GM12878 (cell line): ENCODE measurements around the gene TERF2IP. TPM values are rescaled to one million over a fixed set of nuclear protein-coding genes. Genes with fewer than 3 reads are reported as not detected.

Experiments used
- ATF3 ChIP-seq: IDR thresholded peaks from 2 replicates; pipeline ENCODE4 v1.6.1; 2011; ENCODE audit warnings: low read depth, mild to moderate bottlenecking, low read length, moderate library complexity, borderline replicate concordance; ENCODE audit errors: extremely low read depth
- ATF7 ChIP-seq: fragments of 450-650 bp; IDR thresholded peaks from 2 replicates; pipeline ENCODE4 v1.6.1; 2016; ENCODE audit warnings: low read depth, mild to moderate bottlenecking
- BHLHE40 ChIP-seq, 2 experiments: fragments of 450-650 bp in 1 of 2; IDR thresholded peaks; 2 replicates each; pipeline ENCODE4 v1.6.1; 2011 to 2017; ENCODE audit warnings: low read depth in 2 of 2, borderline replicate concordance in 1 of 2, improper control_type of control experiment in 1 of 2, low read length in 1 of 2, mild to moderate bottlenecking in 1 of 2
- CBX3 ChIP-seq: fragments of 200-600 bp; sonication (generic); IDR thresholded peaks from 2 replicates; pipeline ENCODE4 v1.6.1; 2016; ENCODE audit warnings: low read depth, borderline replicate concordance
- CBX5 ChIP-seq: sonication (generic); IDR thresholded peaks from 2 replicates; pipeline ENCODE4 v1.6.1; 2016; ENCODE audit warnings: low read depth, moderate library complexity, mild to moderate bottlenecking, inconsistent platforms
- CEBPB ChIP-seq, 2 experiments: fragments of 150-350 bp in 1 of 2; IDR thresholded peaks; 2 replicates each; pipeline ENCODE4 v1.6.1; 2012 to 2014; ENCODE audit warnings: low read depth in 2 of 2, low read length in 2 of 2, borderline replicate concordance in 1 of 2, inconsistent platforms in 1 of 2
- CHD2 ChIP-seq: IDR thresholded peaks from 2 replicates; pipeline ENCODE4 v1.6.1; 2011; ENCODE audit warnings: low read depth, low read length, improper control_type of control experiment, borderline replicate concordance
- ESRRA ChIP-seq: IDR thresholded peaks from 2 replicates; pipeline ENCODE4 v1.6.1; 2012; ENCODE audit warnings: mild to moderate bottlenecking, low read length, improper control_type of control experiment
- FOS ChIP-seq: IDR thresholded peaks from 3 replicates; pipeline ENCODE4 v1.6.1; 2011; ENCODE audit warnings: borderline replicate concordance; ENCODE audit not compliant: insufficient read length; ENCODE audit errors: extremely low read depth
- FOXK2 ChIP-seq: fragments of 450-650 bp; IDR thresholded peaks from 2 replicates; pipeline ENCODE4 v1.6.1; 2017; ENCODE audit warnings: mild to moderate bottlenecking, moderate library complexity
- KAT2A ChIP-seq: conservative IDR thresholded peaks from 2 replicates; pipeline ENCODE4 v1.6.1; 2011; ENCODE audit warnings: low read depth, low read length; ENCODE audit not compliant: control insufficient read depth
- MXI1 ChIP-seq: fragments of 150-350 bp; IDR thresholded peaks from 2 replicates; pipeline ENCODE4 v1.6.1; 2011; ENCODE audit warnings: low read depth, mild to moderate bottlenecking, inconsistent platforms, low read length, improper control_type of control experiment
- MYB ChIP-seq: fragments of 150-350 bp; IDR thresholded peaks from 2 replicates; pipeline ENCODE4 v1.6.1; 2014; ENCODE audit warnings: mild to moderate bottlenecking, low read depth, low read length, borderline replicate concordance
- NFXL1 ChIP-seq: fragments of 450-650 bp; IDR thresholded peaks from 2 replicates; pipeline ENCODE4 v1.6.1; 2017; ENCODE audit warnings: antibody characterized with exemption, mild to moderate bottlenecking, borderline replicate concordance
- NR2F1 ChIP-seq: fragments of 450-650 bp; conservative IDR thresholded peaks from 2 replicates; pipeline ENCODE4 v1.6.1; 2017; ENCODE audit warnings: mild to moderate bottlenecking
- NRF1 ChIP-seq: conservative IDR thresholded peaks from 2 replicates; pipeline ENCODE4 v1.6.1; 2011; ENCODE audit warnings: mild to moderate bottlenecking, low read depth, low read length, improper control_type of control experiment
- RB1 ChIP-seq: fragments of 450-650 bp; formaldehyde crosslinking; IDR thresholded peaks from 2 replicates; pipeline ENCODE4 v1.6.1; 2017; ENCODE audit warnings: mild to moderate bottlenecking, borderline replicate concordance
- REST ChIP-seq: IDR thresholded peaks from 2 replicates; pipeline ENCODE4 v1.6.1; 2012; ENCODE audit warnings: mild to moderate bottlenecking, low read depth, low read length
- RUNX3 ChIP-seq: IDR thresholded peaks from 2 replicates; pipeline ENCODE4 v1.6.1; 2012; ENCODE audit warnings: low read length, inconsistent platforms
- SRF ChIP-seq, 2 experiments: IDR thresholded peaks; 2 replicates each; pipeline ENCODE4 v1.6.1; 2011; ENCODE audit warnings: low read depth in 2 of 2, low read length in 2 of 2, mild to moderate bottlenecking in 1 of 2, moderate library complexity in 1 of 2
- STAT1 ChIP-seq: fragments of 450-650 bp; conservative IDR thresholded peaks from 2 replicates; pipeline ENCODE4 v1.6.1; 2014; ENCODE audit warnings: antibody characterized with exemption, mild to moderate bottlenecking
- TARDBP ChIP-seq: IDR thresholded peaks from 2 replicates; pipeline ENCODE4 v1.6.1; 2016; ENCODE audit warnings: borderline replicate concordance
- TCF3 ChIP-seq: IDR thresholded peaks from 2 replicates; pipeline ENCODE4 v1.6.1; 2012; ENCODE audit warnings: low read depth, mild to moderate bottlenecking, low read length, borderline replicate concordance; ENCODE audit not compliant: insufficient read depth
- ZBTB33 ChIP-seq: fragments of 450-650 bp; IDR thresholded peaks from 2 replicates; pipeline ENCODE4 v1.6.1; 2017; ENCODE audit warnings: mild to moderate bottlenecking
- ZNF207 ChIP-seq: fragments of 450-650 bp; IDR thresholded peaks from 2 replicates; pipeline ENCODE4 v1.6.1; 2014; ENCODE audit warnings: antibody characterized with exemption, mild to moderate bottlenecking, borderline replicate concordance
- ZSCAN29 ChIP-seq: fragments of 450-650 bp; IDR thresholded peaks from 2 replicates; pipeline ENCODE4 v1.6.1; 2017; ENCODE audit warnings: mild to moderate bottlenecking, moderate library complexity
- polyA plus RNA-seq, 11 experiments: library from polyadenylated mRNA; depleted of rRNA in 4 of 11; unstranded in 6 of 11; stranded (reverse) in 5 of 11; fragments of >200 nt; fragmentation: Nextera tagmentation in 4 of 11; fragmentation: Illumina TruSeq in 1 of 11; extraction: Ambion mirVana in 4 of 11; extraction: Trizol in 1 of 11; gene quantifications; 1 replicate in 1 of 11; 2 replicates in 10 of 11; pipeline versions ENCODE4 v1.2.1 to v1.2.3, GENCODE V29; 2011 to 2016; ENCODE audit warnings: inconsistent platforms in 2 of 11, missing spikeins in 2 of 11, low read depth in 1 of 11
- total RNA-seq, 4 experiments: library from RNA; depleted of rRNA in 3 of 4; stranded (reverse); fragments of >200 nt in 3 of 4; fragmentation: Illumina TruSeq in 1 of 4; extraction: Trizol in 1 of 4; gene quantifications; 2 replicates each; pipeline versions ENCODE4 v1.2.1 to v1.2.3, GENCODE V29; 2013 to 2021

The TERF2IP gene
- total and polyA plus RNA-seq, 10 of the 15 experiments (the other 5 are each of a cell fraction or from before 2014, with no cell fraction given) = 19.6 to 93.1 (median 54.4) TPM

- TF ChIP-seq ESRRA (no peak), TCF3 (0 out of 2 replicates have a peak, but pooled peaks have one; percentile 20), BHLHE40 (IDR thresholded peaks at IDR 0.05; ENCODE audit: borderline replicate concordance in 1 of 2, low read depth in 2 of 2, low read length in 1 of 2) (no peak; a peak in 1 of 4 replicates), ZNF207 (no peak), REST (peak; percentile 4; the same call in 1 of the 2 replicates), ATF3 (no peak), NR2F1 (no peak), STAT1 (no peak), CEBPB (IDR thresholded peaks at IDR 0.05; ENCODE audit: borderline replicate concordance in 1 of 2, low read depth in 2 of 2, low read length in 2 of 2) (no peak), ZSCAN29 (no peak), NRF1 (no peak), NFXL1 (no peak), SRF (IDR thresholded peaks at IDR 0.05; ENCODE audit: low read depth in 2 of 2, low read length in 2 of 2) (no peak), FOS (no peak), ATF7 (no peak), RUNX3 (no peak), RB1 (0 out of 2 replicates have a peak, but pooled peaks have one; percentile 8), MYB (no peak), FOXK2 (peak; percentile 93), CBX3 (no peak), ZBTB33 (no peak), KAT2A (no peak), TARDBP (no peak), CHD2 (0 out of 2 replicates have a peak, but pooled peaks have one; percentile 11), MXI1 (0 out of 2 replicates have a peak, but pooled peaks have one; percentile 7), CBX5 (no peak)
These were observed 898 bp downstream of the TERF2IP start (continued) for GRCh38 chr16:75648265-75649076.
